Gastroesophageal sphincter (tissue), 4 donors: Measurements from ENCODE around the gene KITLG. TPM values are rescaled to one million over a fixed set of nuclear protein-coding genes. Genes with fewer than 3 reads are reported as not detected.
"Not testable (repeated sequence)": the region's sequence is repeated elsewhere in the genome, so short reads cannot be mapped to it uniquely, and the experiment has no call there.

ENCODE experiments used
- ATAC-seq: fragments of 150-250 bp; one replicate; pipeline ENCODE4 v1.9.1; 2016; ENCODE audit warnings: mild to moderate bottlenecking, moderate library complexity
- H3K27ac ChIP-seq, 4 donors: fragments of 200-600 bp; sonication (generic) in 3 of 4; 1 replicate in 3 of 4; 2 replicates in 1 of 4; pipeline ENCODE4 v1.5.1; 2016 to 2019
- H3K27me3 ChIP-seq: fragments of 200-600 bp; sonication (generic); one replicate; pipeline ENCODE4 v1.5.1; 2019
- H3K36me3 ChIP-seq, 2 donors: fragments of 200-600 bp; sonication (generic); one replicate each; pipeline ENCODE4 v1.5.1; 2019; ENCODE audit warnings: control low read depth in 1 of 2
- H3K4me1 ChIP-seq, 3 donors: fragments of 200-600 bp; sonication (generic); 1 replicate in 2 of 3; 2 replicates in 1 of 3; pipeline ENCODE4 v1.5.1; 2016 to 2019; ENCODE audit warnings: control low read depth in 2 of 3
- H3K4me3 ChIP-seq, 2 donors: fragments of 200-600 bp; sonication (generic); one replicate each; pipeline ENCODE4 v1.5.1; 2019; ENCODE audit warnings: mild to moderate bottlenecking in 1 of 2, moderate library complexity in 1 of 2
- H3K9me3 ChIP-seq, 3 donors: fragments of 200-600 bp; sonication (generic); one replicate each; pipeline ENCODE4 v1.5.1; 2017 to 2019; ENCODE audit warnings: control low read depth in 2 of 3
- EP300 ChIP-seq: sonication (generic); formaldehyde crosslinking; IDR thresholded peaks from one replicate; pipeline ENCODE4 v1.6.1; 2017; ENCODE audit warnings: antibody characterized with exemption, mild to moderate bottlenecking
- POLR2A ChIP-seq, 2 donors: fragments of 450-650 bp; IDR thresholded peaks; one replicate each; pipeline ENCODE4 v1.6.1; 2017; ENCODE audit warnings: antibody characterized with exemption in 2 of 2, mild to moderate bottlenecking in 2 of 2, moderate library complexity in 1 of 2
- POLR2AphosphoS5 ChIP-seq: sonication (generic); formaldehyde crosslinking; IDR thresholded peaks from one replicate; pipeline ENCODE4 v1.6.1; 2017; ENCODE audit warnings: antibody characterized with exemption
- WGBS, 2 donors: methylation state at CpG; one replicate each; pipeline ENCODE4 v1.1.5; 2018; ENCODE audit warnings: low coverage in 1 of 2; 5-methylcytosine and 5-hydroxymethylcytosine counted together
- total RNA-seq, 4 donors: library from RNA; depleted of rRNA; stranded (reverse); fragments of >200 nt; gene quantifications; one replicate each; pipeline ENCODE4 v1.1.0, GENCODE V29; 2016
- TF ChIP-seq, protein P1 (sequence below), 4 experiments: fragments of 200-600 bp in 2 of 4; fragments of 450-650 bp in 2 of 4; sonication (generic) in 1 of 4; IDR thresholded peaks; one replicate each; pipeline ENCODE4 v1.5.1; 2017 to 2019; ENCODE audit warnings: antibody characterized with exemption in 4 of 4, mild to moderate bottlenecking in 2 of 4, moderate library complexity in 2 of 4

The KITLG gene
- 100 to 1,000 TPM in 3 of 4 donors, 10 to 100 TPM in 1; 48.5 to 239 (median 112) TPM for total RNA-seq

GRCh38 chr12:88580051-88580871 is at the start of gene KITLG:
Gene KITLG, minus strand, starts transcription at chr12:88580471. Its CDS starts 193 bp downstream, at chr12:88580278.
- peak within 1 kb of the TSS; percentile 53 to 87 (median 86) for H3K27ac ChIP-seq
- H3K27me3 ChIP-seq = no peaks in the 10 kb centered on the region
- 3 to 6% methylated on average over 8 of the region's 73 CpGs for WGBS, 2 donors
- H3K4me1 ChIP-seq = peaks cover 0 to 33% (median 0%) of the 10 kb centered on the region in 3 donors
- TF ChIP-seq, protein P1, sequence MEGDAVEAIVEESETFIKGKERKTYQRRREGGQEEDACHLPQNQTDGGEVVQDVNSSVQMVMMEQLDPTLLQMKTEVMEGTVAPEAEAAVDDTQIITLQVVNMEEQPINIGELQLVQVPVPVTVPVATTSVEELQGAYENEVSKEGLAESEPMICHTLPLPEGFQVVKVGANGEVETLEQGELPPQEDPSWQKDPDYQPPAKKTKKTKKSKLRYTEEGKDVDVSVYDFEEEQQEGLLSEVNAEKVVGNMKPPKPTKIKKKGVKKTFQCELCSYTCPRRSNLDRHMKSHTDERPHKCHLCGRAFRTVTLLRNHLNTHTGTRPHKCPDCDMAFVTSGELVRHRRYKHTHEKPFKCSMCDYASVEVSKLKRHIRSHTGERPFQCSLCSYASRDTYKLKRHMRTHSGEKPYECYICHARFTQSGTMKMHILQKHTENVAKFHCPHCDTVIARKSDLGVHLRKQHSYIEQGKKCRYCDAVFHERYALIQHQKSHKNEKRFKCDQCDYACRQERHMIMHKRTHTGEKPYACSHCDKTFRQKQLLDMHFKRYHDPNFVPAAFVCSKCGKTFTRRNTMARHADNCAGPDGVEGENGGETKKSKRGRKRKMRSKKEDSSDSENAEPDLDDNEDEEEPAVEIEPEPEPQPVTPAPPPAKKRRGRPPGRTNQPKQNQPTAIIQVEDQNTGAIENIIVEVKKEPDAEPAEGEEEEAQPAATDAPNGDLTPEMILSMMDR (IDR thresholded peaks at IDR 0.05) = peak in 3 of 4 experiments; percentile 38 to 79 (median 55)
- TF ChIP-seq POLR2AphosphoS5 (peak; percentile 82), POLR2A (IDR thresholded peaks at IDR 0.05) (peak; percentile 77 to 79), EP300 (no peak)
- H3K4me3 ChIP-seq = peak within 1 kb of the TSS; percentile 85 to 89
- ATAC-seq = peak; percentile 95
- H3K9me3 ChIP-seq = no peaks in the 10 kb centered on the region
- no peaks in the 10 kb centered on the region for H3K36me3 ChIP-seq

DNA sequence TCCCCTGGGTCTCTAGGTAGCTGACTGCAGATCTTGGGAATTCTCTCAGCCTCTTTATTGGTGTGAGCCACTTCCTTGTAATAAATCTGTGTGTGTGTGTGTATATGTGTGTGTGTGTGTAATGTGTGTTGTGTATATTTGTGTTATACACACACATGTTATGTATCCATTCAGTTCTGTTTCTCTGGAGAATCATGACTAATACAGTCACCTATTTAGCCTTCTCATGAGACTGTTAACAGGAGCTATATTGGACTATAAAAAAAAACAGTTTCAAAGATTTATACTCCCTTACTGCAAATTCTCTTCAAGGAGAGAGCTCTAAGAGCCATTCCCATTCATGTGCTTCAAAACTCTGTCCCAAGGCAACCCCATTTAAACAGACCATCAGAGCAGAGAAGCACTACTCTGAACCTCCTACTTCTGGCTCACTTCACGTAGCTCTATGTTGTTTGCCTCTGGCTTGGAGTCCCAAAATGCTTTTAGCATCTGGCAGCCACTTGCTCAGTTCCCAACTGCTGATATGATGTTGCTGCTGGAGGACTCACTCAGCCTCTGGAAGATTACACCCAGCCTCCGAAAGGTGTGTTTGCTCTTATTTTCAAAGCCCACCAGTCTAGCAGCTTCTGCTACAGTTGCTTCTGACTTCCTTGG is 48.7 kb upstream of the KITLG start:
- peak; percentile 51 for TF ChIP-seq POLR2AphosphoS5
- no peak for TF ChIP-seq POLR2A (IDR thresholded peaks at IDR 0.05)
- Histone ChIP-seq H3K27ac (peak overlapping the region in 1 of 4 donors; percentile 13), H3K4me3 (no peak overlapping the region), H3K9me3 (no peaks in the 10 kb centered on the region), H3K4me1 (peaks cover 0 to 28% (median 0%) of the 10 kb centered on the region in 3 donors), H3K27me3 (no peaks in the 10 kb centered on the region), H3K36me3 (no peaks in the 10 kb centered on the region)
- peak; percentile 46 for ATAC-seq
- WGBS, 2 donors = 29 to 32% methylated on average over 2 of the region's 2 CpGs

- not testable (repeated sequence) for H3K36me3 ChIP-seq, H3K9me3 ChIP-seq, ATAC-seq, H3K27ac ChIP-seq, H3K27me3 ChIP-seq, H3K4me3 ChIP-seq
- H3K4me1 ChIP-seq = peaks cover 0 to 28% (median 0%) of the 10 kb centered on the region in 3 donors
- WGBS, 2 donors = 59 to 85% methylated on average over 1 of the region's 1 CpG
Measured at GRCh38 chr12:88628035-88628434, 47.8 kb upstream of the KITLG start.

DNA sequence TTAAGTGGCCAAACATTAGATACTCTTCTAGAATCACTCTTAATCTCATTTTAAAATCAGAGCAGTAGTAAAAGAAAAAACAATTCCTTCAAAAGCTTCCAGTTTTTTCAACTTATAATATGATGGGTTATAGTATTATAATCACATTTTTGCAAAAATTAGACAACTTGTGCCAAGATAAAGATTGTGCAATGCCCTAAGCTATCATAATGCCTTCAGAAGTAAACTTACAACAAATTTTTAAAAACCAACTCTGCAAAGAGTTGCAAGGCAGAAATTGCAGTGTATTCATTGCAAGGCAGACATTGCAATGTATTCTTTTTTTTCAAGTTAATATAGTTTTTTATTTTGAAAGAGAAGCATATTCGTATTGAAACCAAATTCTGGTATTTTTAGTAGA is 47.2 kb upstream of the KITLG start:
- Histone ChIP-seq H3K4me1 (peaks cover 0 to 28% (median 0%) of the 10 kb centered on the region in 3 donors), H3K4me3 (no peak overlapping the region), H3K27ac (no peak overlapping the region), H3K9me3 (no peaks in the 10 kb centered on the region), H3K27me3 (no peaks in the 10 kb centered on the region), H3K36me3 (no peaks in the 10 kb centered on the region)
- 60 to 100% methylated on average over 1 of the region's 1 CpG for WGBS, 2 donors
- TF ChIP-seq EP300 (no peak), POLR2A (IDR thresholded peaks at IDR 0.05) (no peak), POLR2AphosphoS5 (no peak)
- TF ChIP-seq, protein P1 (IDR thresholded peaks at IDR 0.05) = no peak
- ATAC-seq = no peak

- no peak for ATAC-seq
- Histone ChIP-seq H3K9me3 (no peaks in the 10 kb centered on the region), H3K4me1 (peaks cover 0 to 22% (median 0%) of the 10 kb centered on the region in 3 donors), H3K36me3 (no peaks in the 10 kb centered on the region), H3K27me3 (no peaks in the 10 kb centered on the region), H3K4me3 (no peak overlapping the region), H3K27ac (no peak overlapping the region)
- WGBS, 2 donors = 82% methylated on average over 5 of the region's 7 CpGs; no CpG with 5 or more reads in 1 of the 2 donors
- TF ChIP-seq POLR2A (IDR thresholded peaks at IDR 0.05) (no peak), EP300 (no peak)
Measured at GRCh38 chr12:88625356-88625755, 45.1 kb upstream of the KITLG start.

DNA sequence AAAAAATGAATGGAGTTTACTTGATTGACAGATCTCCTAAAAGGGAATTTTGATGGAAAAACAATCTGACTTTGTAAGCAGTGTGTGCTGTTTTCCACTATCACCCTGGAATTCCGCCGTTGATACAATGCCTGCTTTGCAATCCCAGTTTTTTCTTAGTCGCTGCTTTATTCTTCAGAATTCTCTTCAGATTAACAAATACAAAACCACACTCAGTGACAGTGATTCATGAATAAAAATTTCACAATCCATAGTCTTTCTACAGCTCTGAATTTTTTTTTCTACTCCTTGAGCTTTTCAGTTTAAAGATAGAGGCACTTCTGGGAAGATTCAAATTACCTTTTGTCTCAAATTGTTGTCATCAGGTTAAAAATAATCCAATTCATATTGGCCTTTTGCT is 44.6 kb upstream of the KITLG start:
- Histone ChIP-seq H3K9me3 (no peaks in the 10 kb centered on the region), H3K36me3 (no peaks in the 10 kb centered on the region), H3K27ac (no peak overlapping the region), H3K27me3 (no peaks in the 10 kb centered on the region), H3K4me1 (peaks cover 0 to 18% (median 0%) of the 10 kb centered on the region in 3 donors), H3K4me3 (no peak overlapping the region)
- ATAC-seq = no peak
- TF ChIP-seq EP300 (no peak), POLR2A (IDR thresholded peaks at IDR 0.05) (no peak), POLR2AphosphoS5 (no peak)
- TF ChIP-seq, protein P1 (IDR thresholded peaks at IDR 0.05) = no peak
- WGBS, 2 donors = 52 to 60% methylated on average over 3 of the region's 3 CpGs
